GM18519 (cell line): Measurements from ENCODE around the gene GPR137.
"Not testable (repeated sequence)": the region's sequence is repeated elsewhere in the genome, so short reads cannot be mapped to it uniquely, and the experiment has no call there.

ENCODE experiments used
- ATAC-seq: cut with Tn5 transposase; IDR thresholded peaks from one replicate; pipeline ENCODE4 v1.9.1; 2021; ENCODE audit warnings: mild to moderate bottlenecking, moderate library complexity; ENCODE audit not compliant: unreplicated experiment, low FRiP score

Gene GPR137

GRCh38 chr11:64298966-64299846 is 13.6 kb downstream of the GPR137 start:
- ATAC-seq, result no peak

GRCh38 chr11:64299847-64300648 is 14.4 kb downstream of the GPR137 start, which contains the start of gene CATSPERZ:
CATSPERZ (plus strand) TSS chr11:64300358; CDS start chr11:64300411, 53 bp downstream.
- ATAC-seq, result no peak

GRCh38 chr11:64303109-64304031 is 17.7 kb downstream of the GPR137 start:
- no peak for ATAC-seq

- no peak for ATAC-seq
Observed at GRCh38 chr11:64304032-64304315, 18.3 kb downstream of the GPR137 start.

- ATAC-seq, result peak; percentile 19
Observed at GRCh38 chr11:64304316-64305072, 18.8 kb downstream of the GPR137 start.

- peak; percentile 53 for ATAC-seq
Observed at GRCh38 chr11:64305075-64305690, 19.5 kb downstream of the GPR137 start, which contains the start of gene ESRRA. ESRRA (plus strand) TSS chr11:64305524; CDS start chr11:64307180, 1,656 bp downstream.

GRCh38 chr11:64305691-64306562 is 20.3 kb downstream of the GPR137 start:
- no peak for ATAC-seq

GRCh38 chr11:64306563-64306875 is 20.9 kb downstream of the GPR137 start:
- ATAC-seq, result no peak

- ATAC-seq, result no peak
Observed at GRCh38 chr11:64306876-64307622, 21.4 kb downstream of the GPR137 start.

- ATAC-seq, result not testable (repeated sequence)
Observed at GRCh38 chr11:64307795-64308194, 22.1 kb downstream of the GPR137 start.

GRCh38 chr11:64312947-64313346 is 27.3 kb downstream of the GPR137 start:
- ATAC-seq, result no peak

GRCh38 chr11:64313491-64314145 is 28.0 kb downstream of the GPR137 start:
- ATAC-seq, result no peak

GRCh38 chr11:64314146-64314804 is 28.6 kb downstream of the GPR137 start:
- no peak for ATAC-seq

- no peak for ATAC-seq
Observed at GRCh38 chr11:64314805-64315561, 29.3 kb downstream of the GPR137 start.

- ATAC-seq, result not testable (repeated sequence)
Observed at GRCh38 chr11:64315667-64316526, 30.2 kb downstream of the GPR137 start.
